ENCODE data around the gene UCK2. TPM values are rescaled to one million over a fixed set of nuclear protein-coding genes. Genes with fewer than 3 reads are reported as not detected.

Gene UCK2
- total RNA-seq, 1 experiment from 2014 or later: 88.4 TPM

DNA sequence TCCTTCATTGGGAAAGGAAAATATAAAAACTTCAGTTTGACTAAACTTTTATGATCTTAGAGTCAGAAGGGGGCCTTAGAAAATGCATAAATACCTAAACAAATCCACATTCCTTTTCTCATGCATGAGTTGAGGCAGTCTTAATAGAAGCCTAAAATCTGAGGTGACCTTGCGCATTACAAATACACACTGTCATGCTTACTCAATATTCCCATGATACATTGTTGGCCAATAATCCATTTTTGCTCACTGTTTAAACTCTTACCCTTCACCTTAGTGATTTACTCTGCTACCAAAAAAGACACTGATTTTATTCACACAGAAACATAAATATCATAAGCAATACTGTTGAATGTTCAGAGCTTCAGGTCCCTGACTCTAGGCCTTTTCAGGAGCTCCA, 39.7 kb upstream of the UCK2 start:
- Histone ChIP-seq H3K4me2 (ENCODE audit: low read length) (no peak overlapping the region), H3K27me3 (ENCODE audit: insufficient read depth, low read length) (no peaks in the 10 kb centered on the region), H3K4me3 (replicated peaks in 1 of 2; ENCODE audit: low read depth in 1 of 2, low read length in 2 of 2) (no peak overlapping the region), H4K20me1 (ENCODE audit: insufficient read depth) (no peaks in the 10 kb centered on the region), H3K36me3 (ENCODE audit: control insufficient read depth in 1 of 2, insufficient read depth in 2 of 2, low read length in 2 of 2) (no peaks in the 10 kb centered on the region), H3K9me2 (ENCODE audit: insufficient read depth) (no peaks in the 10 kb centered on the region), H3K79me2 (ENCODE audit: insufficient read depth, low read length) (no peaks in the 10 kb centered on the region), H2AFZ (ENCODE audit: low read depth, low read length, poor library complexity, severe bottlenecking) (no peak overlapping the region), H3K9me3 (ENCODE audit: control insufficient read depth in 1 of 2, insufficient read depth in 1 of 2, low read depth in 1 of 2, low read length in 2 of 2) (no peaks in the 10 kb centered on the region), H3K27ac (ENCODE audit: low read depth, low read length) (no peak overlapping the region), H3K9ac (ENCODE audit: low read length) (no peak overlapping the region), H3K4me1 (ENCODE audit: control insufficient read depth in 1 of 2, insufficient read depth in 2 of 2, low read length in 2 of 2) (no peaks in the 10 kb centered on the region)
- TF ChIP-seq, protein P1, sequence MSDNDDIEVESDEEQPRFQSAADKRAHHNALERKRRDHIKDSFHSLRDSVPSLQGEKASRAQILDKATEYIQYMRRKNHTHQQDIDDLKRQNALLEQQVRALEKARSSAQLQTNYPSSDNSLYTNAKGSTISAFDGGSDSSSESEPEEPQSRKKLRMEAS (IDR thresholded peaks at IDR 0.05): no peak
- TF ChIP-seq ZNF274 (IDR thresholded peaks at IDR 0.05; ENCODE audit: low read depth, low read length) (no peak), SRF (IDR thresholded peaks at IDR 0.05; ENCODE audit: low read depth) (no peak)
- TF ChIP-seq, protein P2, sequence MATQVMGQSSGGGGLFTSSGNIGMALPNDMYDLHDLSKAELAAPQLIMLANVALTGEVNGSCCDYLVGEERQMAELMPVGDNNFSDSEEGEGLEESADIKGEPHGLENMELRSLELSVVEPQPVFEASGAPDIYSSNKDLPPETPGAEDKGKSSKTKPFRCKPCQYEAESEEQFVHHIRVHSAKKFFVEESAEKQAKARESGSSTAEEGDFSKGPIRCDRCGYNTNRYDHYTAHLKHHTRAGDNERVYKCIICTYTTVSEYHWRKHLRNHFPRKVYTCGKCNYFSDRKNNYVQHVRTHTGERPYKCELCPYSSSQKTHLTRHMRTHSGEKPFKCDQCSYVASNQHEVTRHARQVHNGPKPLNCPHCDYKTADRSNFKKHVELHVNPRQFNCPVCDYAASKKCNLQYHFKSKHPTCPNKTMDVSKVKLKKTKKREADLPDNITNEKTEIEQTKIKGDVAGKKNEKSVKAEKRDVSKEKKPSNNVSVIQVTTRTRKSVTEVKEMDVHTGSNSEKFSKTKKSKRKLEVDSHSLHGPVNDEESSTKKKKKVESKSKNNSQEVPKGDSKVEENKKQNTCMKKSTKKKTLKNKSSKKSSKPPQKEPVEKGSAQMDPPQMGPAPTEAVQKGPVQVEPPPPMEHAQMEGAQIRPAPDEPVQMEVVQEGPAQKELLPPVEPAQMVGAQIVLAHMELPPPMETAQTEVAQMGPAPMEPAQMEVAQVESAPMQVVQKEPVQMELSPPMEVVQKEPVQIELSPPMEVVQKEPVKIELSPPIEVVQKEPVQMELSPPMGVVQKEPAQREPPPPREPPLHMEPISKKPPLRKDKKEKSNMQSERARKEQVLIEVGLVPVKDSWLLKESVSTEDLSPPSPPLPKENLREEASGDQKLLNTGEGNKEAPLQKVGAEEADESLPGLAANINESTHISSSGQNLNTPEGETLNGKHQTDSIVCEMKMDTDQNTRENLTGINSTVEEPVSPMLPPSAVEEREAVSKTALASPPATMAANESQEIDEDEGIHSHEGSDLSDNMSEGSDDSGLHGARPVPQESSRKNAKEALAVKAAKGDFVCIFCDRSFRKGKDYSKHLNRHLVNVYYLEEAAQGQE (IDR thresholded peaks at IDR 0.05; ENCODE audit: low read depth): no peak
- ChIA-PET CTCF (no interaction called here), RAD21 (ENCODE audit: low non-redundant PET in 1 of 2, low total read pairs in 2 of 2, uncharacterized antibody in 2 of 2, unreplicated experiment in 2 of 2) (no interaction called here), POLR2A (no interaction called here)
- no peak for DNase-seq (ENCODE audit: low read depth, low spot score)
- intact Hi-C loops (cut with micrococcal nuclease): no loop called here
- BruUV-seq (replicated peaks): no TSS peak
- no peak for ATAC-seq

GRCh38 chr1:165793951-165794350, 33.5 kb upstream of the UCK2 start:
- no peaks in the 10 kb centered on the region for H3K79me2 ChIP-seq (ENCODE audit: insufficient read depth, low read length)
- no peaks in the 10 kb centered on the region for H3K9me3 ChIP-seq (ENCODE audit: control insufficient read depth in 1 of 2, insufficient read depth in 1 of 2, low read depth in 1 of 2, low read length in 2 of 2)
- no peak overlapping the region for H3K4me3 ChIP-seq (replicated peaks in 1 of 2; ENCODE audit: low read depth in 1 of 2, low read length in 2 of 2)
- CTCF ChIA-PET: no interaction called here
- no peaks in the 10 kb centered on the region for H4K20me1 ChIP-seq (ENCODE audit: insufficient read depth)
- ATAC-seq: no peak
- H3K4me1 ChIP-seq (ENCODE audit: control insufficient read depth in 1 of 2, insufficient read depth in 2 of 2, low read length in 2 of 2): no peaks in the 10 kb centered on the region
- no peak overlapping the region for H2AFZ ChIP-seq (ENCODE audit: low read depth, low read length, poor library complexity, severe bottlenecking)
- no peak for DNase-seq (ENCODE audit: low read depth, low spot score)
- H3K36me3 ChIP-seq (ENCODE audit: control insufficient read depth in 1 of 2, insufficient read depth in 2 of 2, low read length in 2 of 2): no peaks in the 10 kb centered on the region
- H3K9ac ChIP-seq (ENCODE audit: low read length): no peak overlapping the region
- intact Hi-C loops (cut with micrococcal nuclease): no loop called here
- POLR2A ChIA-PET: no interaction called here
- H3K4me2 ChIP-seq (ENCODE audit: low read length): no peak overlapping the region
- no peaks in the 10 kb centered on the region for H3K9me2 ChIP-seq (ENCODE audit: insufficient read depth)
- H3K27me3 ChIP-seq (ENCODE audit: insufficient read depth, low read length): no peaks in the 10 kb centered on the region
- RAD21 ChIA-PET (ENCODE audit: low non-redundant PET in 1 of 2, low total read pairs in 2 of 2, uncharacterized antibody in 2 of 2, unreplicated experiment in 2 of 2): no interaction called here
- no TSS peak for BruUV-seq (replicated peaks)
- no peak overlapping the region for H3K27ac ChIP-seq (ENCODE audit: low read depth, low read length)
- TF ChIP-seq EZH2 (IDR thresholded peaks at IDR 0.05) (no peak), EZH2phosphoT487 (IDR thresholded peaks at IDR 0.05; ENCODE audit: borderline replicate concordance) (no peak), JUND (IDR thresholded peaks at IDR 0.05) (no peak), POLR2AphosphoS5 (IDR thresholded peaks at IDR 0.05; ENCODE audit: low read depth, low read length) (no peak), POLR2A (IDR thresholded peaks at IDR 0.05; ENCODE audit: borderline replicate concordance, extremely low read depth, insufficient read depth, insufficient read length) (no peak), TCF7L2 (IDR thresholded peaks at IDR 0.05; ENCODE audit: borderline replicate concordance, extremely low read depth, insufficient read depth, insufficient read length) (no peak), RAD21 (IDR thresholded peaks at IDR 0.05; ENCODE audit: low read depth) (no peak), ELF1 (IDR thresholded peaks at IDR 0.05; ENCODE audit: borderline replicate concordance, low read depth) (no peak), FOSL1 (IDR thresholded peaks at IDR 0.05; ENCODE audit: low read depth) (no peak), CEBPB (IDR thresholded peaks at IDR 0.05; ENCODE audit: low read depth) (no peak), SRF (IDR thresholded peaks at IDR 0.05; ENCODE audit: low read depth) (no peak), SIN3A (IDR thresholded peaks at IDR 0.05; ENCODE audit: low read depth) (no peak)
- TF ChIP-seq, protein P3, sequence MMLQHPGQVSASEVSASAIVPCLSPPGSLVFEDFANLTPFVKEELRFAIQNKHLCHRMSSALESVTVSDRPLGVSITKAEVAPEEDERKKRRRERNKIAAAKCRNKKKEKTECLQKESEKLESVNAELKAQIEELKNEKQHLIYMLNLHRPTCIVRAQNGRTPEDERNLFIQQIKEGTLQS (IDR thresholded peaks at IDR 0.05): no peak
- TF ChIP-seq, protein P4, sequence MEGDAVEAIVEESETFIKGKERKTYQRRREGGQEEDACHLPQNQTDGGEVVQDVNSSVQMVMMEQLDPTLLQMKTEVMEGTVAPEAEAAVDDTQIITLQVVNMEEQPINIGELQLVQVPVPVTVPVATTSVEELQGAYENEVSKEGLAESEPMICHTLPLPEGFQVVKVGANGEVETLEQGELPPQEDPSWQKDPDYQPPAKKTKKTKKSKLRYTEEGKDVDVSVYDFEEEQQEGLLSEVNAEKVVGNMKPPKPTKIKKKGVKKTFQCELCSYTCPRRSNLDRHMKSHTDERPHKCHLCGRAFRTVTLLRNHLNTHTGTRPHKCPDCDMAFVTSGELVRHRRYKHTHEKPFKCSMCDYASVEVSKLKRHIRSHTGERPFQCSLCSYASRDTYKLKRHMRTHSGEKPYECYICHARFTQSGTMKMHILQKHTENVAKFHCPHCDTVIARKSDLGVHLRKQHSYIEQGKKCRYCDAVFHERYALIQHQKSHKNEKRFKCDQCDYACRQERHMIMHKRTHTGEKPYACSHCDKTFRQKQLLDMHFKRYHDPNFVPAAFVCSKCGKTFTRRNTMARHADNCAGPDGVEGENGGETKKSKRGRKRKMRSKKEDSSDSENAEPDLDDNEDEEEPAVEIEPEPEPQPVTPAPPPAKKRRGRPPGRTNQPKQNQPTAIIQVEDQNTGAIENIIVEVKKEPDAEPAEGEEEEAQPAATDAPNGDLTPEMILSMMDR (IDR thresholded peaks at IDR 0.05 in 2 of 3, conservative IDR thresholded peaks at IDR 0.05 in 1 of 3; ENCODE audit: borderline replicate concordance in 1 of 3, insufficient read depth in 1 of 3, low read depth in 2 of 3, low read length in 2 of 3): no peak
- TF ChIP-seq, protein P1 (IDR thresholded peaks at IDR 0.05): no peak

Measured in HCT116 (cell line).